Measurements from ENCODE around the gene SH3RF2.
"Not testable (repeated sequence)": the region's sequence is repeated elsewhere in the genome, so short reads cannot be mapped to it uniquely, and the experiment has no call there.

DNA sequence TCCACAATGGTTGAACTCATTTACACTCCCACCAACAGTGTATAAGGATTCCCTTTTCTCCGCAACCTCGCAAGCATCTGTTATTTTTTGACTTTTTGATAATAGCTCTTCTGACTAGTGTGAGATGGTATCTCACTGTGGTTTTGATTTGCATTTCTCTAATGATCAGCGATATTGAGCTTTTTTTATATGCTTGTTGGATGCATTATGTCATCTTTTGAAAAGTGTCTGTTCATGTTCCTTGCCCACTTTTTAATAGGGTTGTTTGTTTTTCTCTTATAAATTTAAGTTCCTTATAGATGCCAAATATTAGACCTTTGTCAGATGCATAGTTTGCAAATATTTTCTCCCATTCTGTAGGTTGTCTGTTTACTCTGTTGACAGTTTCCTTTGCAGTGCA lies 17.8 kb downstream of the SH3RF2 start:
- not testable (repeated sequence) for TF ChIP-seq POLR2A (IDR thresholded peaks at IDR 0.05)
- TF ChIP-seq, protein P1, sequence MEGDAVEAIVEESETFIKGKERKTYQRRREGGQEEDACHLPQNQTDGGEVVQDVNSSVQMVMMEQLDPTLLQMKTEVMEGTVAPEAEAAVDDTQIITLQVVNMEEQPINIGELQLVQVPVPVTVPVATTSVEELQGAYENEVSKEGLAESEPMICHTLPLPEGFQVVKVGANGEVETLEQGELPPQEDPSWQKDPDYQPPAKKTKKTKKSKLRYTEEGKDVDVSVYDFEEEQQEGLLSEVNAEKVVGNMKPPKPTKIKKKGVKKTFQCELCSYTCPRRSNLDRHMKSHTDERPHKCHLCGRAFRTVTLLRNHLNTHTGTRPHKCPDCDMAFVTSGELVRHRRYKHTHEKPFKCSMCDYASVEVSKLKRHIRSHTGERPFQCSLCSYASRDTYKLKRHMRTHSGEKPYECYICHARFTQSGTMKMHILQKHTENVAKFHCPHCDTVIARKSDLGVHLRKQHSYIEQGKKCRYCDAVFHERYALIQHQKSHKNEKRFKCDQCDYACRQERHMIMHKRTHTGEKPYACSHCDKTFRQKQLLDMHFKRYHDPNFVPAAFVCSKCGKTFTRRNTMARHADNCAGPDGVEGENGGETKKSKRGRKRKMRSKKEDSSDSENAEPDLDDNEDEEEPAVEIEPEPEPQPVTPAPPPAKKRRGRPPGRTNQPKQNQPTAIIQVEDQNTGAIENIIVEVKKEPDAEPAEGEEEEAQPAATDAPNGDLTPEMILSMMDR (IDR thresholded peaks at IDR 0.05): not testable (repeated sequence)

Data from uterus (tissue), 2 donors.